Astrocyte (in vitro differentiated cells and primary cell): Measurements from ENCODE around the gene NIPSNAP3A.

Experiments
- EZH2 ChIP-seq: IDR thresholded peaks from 2 replicates; pipeline ENCODE4 v1.6.1; 2012; ENCODE audit warnings: mild to moderate bottlenecking, low read length, inconsistent platforms; ENCODE audit not compliant: insufficient read depth
- TF ChIP-seq, protein P1 (sequence below): IDR thresholded peaks from 2 replicates; pipeline ENCODE4 v1.5.1; 2011; ENCODE audit warnings: low read depth, mild to moderate bottlenecking, inconsistent platforms, low read length, moderate library complexity; ENCODE audit not compliant: insufficient read depth

DNA sequence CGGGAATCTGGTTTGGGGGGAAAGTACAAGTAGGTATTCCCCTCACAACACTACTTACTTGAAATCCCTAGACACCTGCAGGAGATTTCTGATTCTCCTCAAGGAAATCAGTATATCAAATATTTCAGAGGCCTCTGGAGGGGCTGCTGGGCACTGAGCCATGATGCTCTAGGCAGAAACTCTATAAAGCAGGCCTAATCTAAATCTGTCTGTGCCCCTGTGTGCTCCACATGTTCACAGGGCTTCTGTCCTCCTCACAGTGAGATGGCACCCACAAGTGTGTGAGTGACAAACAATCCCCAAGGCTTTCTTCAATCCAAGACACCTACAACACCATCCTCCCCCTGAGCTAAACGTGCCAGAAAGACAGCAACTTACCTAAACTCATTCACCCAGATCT is 55.4 kb downstream of the NIPSNAP3A start:
- no peak for TF ChIP-seq EZH2
- TF ChIP-seq, protein P1, sequence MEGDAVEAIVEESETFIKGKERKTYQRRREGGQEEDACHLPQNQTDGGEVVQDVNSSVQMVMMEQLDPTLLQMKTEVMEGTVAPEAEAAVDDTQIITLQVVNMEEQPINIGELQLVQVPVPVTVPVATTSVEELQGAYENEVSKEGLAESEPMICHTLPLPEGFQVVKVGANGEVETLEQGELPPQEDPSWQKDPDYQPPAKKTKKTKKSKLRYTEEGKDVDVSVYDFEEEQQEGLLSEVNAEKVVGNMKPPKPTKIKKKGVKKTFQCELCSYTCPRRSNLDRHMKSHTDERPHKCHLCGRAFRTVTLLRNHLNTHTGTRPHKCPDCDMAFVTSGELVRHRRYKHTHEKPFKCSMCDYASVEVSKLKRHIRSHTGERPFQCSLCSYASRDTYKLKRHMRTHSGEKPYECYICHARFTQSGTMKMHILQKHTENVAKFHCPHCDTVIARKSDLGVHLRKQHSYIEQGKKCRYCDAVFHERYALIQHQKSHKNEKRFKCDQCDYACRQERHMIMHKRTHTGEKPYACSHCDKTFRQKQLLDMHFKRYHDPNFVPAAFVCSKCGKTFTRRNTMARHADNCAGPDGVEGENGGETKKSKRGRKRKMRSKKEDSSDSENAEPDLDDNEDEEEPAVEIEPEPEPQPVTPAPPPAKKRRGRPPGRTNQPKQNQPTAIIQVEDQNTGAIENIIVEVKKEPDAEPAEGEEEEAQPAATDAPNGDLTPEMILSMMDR, result no peak
